WTC11 (cell line): Measurements from ENCODE around the gene LDB2.

ENCODE experiments used
- SP1 ChIP-seq: sonication (generic); formaldehyde crosslinking; conservative IDR thresholded peaks from 2 replicates; pipeline ENCODE4 v1.8.1; 2022; ENCODE audit warnings: missing genetic modification reagents
- TEAD1 ChIP-seq: sonication (generic); formaldehyde crosslinking; IDR thresholded peaks from 2 replicates; pipeline ENCODE4 v1.8.0; 2022; ENCODE audit warnings: mild to moderate bottlenecking, missing genetic modification reagents
- TF ChIP-seq, protein P1 (sequence below): sonication (generic); formaldehyde crosslinking; IDR thresholded peaks from 2 replicates; pipeline ENCODE4 v1.8.0; 2023; ENCODE audit warnings: missing genetic modification reagents
- TF ChIP-seq, protein P2 (sequence below): fragments of 200-600 bp; IDR thresholded peaks from 2 replicates; pipeline ENCODE4 v1.8.0; 2022; ENCODE audit warnings: antibody characterized with exemption

DNA sequence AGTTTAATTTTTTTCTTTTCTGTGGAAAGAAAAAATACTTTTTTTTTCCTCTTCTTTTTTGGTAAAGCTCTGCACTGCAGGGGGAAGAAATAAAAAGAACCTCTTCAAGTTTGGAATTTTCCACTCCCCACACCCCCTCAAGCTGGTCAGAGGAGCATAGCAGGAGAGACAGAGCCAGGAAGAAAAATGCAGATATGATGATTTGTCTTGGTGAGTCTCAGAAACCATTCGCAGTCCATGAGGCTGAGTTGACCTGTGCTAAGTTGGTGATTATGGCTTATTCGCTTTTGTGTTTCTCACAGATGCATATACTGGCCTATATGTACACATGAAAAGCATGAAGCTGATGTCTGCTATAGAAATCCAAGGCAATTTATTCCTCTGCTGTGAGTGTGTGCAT lies 205.9 kb downstream of the LDB2 start:
- TF ChIP-seq SP1 (CRISPR knock-in tag) (no peak), TEAD1 (CRISPR knock-in tag) (no peak)
- TF ChIP-seq, protein P1, sequence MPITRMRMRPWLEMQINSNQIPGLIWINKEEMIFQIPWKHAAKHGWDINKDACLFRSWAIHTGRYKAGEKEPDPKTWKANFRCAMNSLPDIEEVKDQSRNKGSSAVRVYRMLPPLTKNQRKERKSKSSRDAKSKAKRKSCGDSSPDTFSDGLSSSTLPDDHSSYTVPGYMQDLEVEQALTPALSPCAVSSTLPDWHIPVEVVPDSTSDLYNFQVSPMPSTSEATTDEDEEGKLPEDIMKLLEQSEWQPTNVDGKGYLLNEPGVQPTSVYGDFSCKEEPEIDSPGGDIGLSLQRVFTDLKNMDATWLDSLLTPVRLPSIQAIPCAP (CRISPR knock-in tag) = no peak
- TF ChIP-seq, protein P2, sequence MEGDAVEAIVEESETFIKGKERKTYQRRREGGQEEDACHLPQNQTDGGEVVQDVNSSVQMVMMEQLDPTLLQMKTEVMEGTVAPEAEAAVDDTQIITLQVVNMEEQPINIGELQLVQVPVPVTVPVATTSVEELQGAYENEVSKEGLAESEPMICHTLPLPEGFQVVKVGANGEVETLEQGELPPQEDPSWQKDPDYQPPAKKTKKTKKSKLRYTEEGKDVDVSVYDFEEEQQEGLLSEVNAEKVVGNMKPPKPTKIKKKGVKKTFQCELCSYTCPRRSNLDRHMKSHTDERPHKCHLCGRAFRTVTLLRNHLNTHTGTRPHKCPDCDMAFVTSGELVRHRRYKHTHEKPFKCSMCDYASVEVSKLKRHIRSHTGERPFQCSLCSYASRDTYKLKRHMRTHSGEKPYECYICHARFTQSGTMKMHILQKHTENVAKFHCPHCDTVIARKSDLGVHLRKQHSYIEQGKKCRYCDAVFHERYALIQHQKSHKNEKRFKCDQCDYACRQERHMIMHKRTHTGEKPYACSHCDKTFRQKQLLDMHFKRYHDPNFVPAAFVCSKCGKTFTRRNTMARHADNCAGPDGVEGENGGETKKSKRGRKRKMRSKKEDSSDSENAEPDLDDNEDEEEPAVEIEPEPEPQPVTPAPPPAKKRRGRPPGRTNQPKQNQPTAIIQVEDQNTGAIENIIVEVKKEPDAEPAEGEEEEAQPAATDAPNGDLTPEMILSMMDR = no peak
